ENCODE data around the gene SLC1A5. TPM values are rescaled to one million over a fixed set of nuclear protein-coding genes. Genes with fewer than 3 reads are reported as not detected.

SLC1A5 gene
- total RNA-seq, 1 donor: 354 TPM

DNA sequence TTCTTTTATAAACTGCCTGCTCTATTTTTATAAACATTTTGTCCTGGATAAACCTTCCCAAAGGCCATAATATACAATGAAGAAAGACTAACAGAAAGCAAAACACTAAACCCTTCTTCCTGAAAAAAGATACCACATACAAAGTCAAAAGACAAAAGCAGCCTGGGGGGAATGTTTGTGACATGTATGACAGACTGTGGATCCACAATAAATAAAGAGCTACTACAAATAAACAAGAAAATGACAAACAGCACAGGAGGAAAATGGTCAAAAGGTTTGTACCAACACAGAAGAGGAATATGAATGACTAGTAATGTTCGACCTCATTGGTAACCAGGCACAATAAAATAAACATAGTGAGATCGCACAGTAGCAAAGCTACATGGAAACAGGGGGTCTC lies 42.5 kb upstream of the SLC1A5 start:
- no peak overlapping the region for H3K4me3 ChIP-seq (ENCODE audit: insufficient read depth, low read length)
- H3K27me3 ChIP-seq (ENCODE audit: insufficient read depth, low read length): no peaks in the 10 kb centered on the region
- no peak overlapping the region for H2AFZ ChIP-seq (ENCODE audit: low read length)
- no peak overlapping the region for H3K4me2 ChIP-seq (ENCODE audit: insufficient read depth, low read length)
- DNase-seq (ENCODE audit: insufficient read length, low spot score, missing footprints): no peak
- H3K4me1 ChIP-seq (ENCODE audit: insufficient read depth, low read length): no peaks in the 10 kb centered on the region
- no peaks in the 10 kb centered on the region for H3K9me3 ChIP-seq (ENCODE audit: low read depth, low read length)
- no peaks in the 10 kb centered on the region for H3K79me2 ChIP-seq (ENCODE audit: insufficient read depth, low read length)
- no peaks in the 10 kb centered on the region for H4K20me1 ChIP-seq (ENCODE audit: insufficient read depth, low read length)
- TF ChIP-seq, protein P1, sequence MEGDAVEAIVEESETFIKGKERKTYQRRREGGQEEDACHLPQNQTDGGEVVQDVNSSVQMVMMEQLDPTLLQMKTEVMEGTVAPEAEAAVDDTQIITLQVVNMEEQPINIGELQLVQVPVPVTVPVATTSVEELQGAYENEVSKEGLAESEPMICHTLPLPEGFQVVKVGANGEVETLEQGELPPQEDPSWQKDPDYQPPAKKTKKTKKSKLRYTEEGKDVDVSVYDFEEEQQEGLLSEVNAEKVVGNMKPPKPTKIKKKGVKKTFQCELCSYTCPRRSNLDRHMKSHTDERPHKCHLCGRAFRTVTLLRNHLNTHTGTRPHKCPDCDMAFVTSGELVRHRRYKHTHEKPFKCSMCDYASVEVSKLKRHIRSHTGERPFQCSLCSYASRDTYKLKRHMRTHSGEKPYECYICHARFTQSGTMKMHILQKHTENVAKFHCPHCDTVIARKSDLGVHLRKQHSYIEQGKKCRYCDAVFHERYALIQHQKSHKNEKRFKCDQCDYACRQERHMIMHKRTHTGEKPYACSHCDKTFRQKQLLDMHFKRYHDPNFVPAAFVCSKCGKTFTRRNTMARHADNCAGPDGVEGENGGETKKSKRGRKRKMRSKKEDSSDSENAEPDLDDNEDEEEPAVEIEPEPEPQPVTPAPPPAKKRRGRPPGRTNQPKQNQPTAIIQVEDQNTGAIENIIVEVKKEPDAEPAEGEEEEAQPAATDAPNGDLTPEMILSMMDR (IDR thresholded peaks at IDR 0.05; ENCODE audit: extremely low read depth, low read depth, low read length): no peak
- H3K36me3 ChIP-seq (ENCODE audit: insufficient read depth, low read length): peaks cover 3% of the 10 kb centered on the region
- no peak overlapping the region for H3K27ac ChIP-seq (ENCODE audit: low read depth, low read length)

DNA sequence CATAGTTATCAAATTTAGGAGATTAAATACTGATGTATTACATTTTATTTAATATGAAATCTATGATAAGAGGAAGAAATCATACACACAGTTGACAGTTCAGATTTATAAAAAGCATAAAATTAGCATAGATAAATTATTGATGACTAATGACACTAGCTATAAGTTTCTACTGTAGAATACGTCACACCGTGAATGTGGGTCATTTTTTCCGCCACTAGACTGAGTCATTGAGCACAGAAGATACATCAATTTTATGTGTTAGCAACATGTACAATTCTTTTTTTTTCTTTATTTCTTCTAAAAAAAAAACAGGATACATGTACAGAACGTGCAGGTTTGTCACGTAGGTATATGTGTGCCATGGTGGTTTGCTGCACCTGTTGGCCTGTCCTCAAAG lies 40.1 kb upstream of the SLC1A5 start:
- Histone ChIP-seq H4K20me1 (ENCODE audit: insufficient read depth, low read length) (no peaks in the 10 kb centered on the region), H3K36me3 (ENCODE audit: insufficient read depth, low read length) (no peaks in the 10 kb centered on the region), H3K9me3 (ENCODE audit: low read depth, low read length) (no peaks in the 10 kb centered on the region), H3K79me2 (ENCODE audit: insufficient read depth, low read length) (no peaks in the 10 kb centered on the region), H2AFZ (ENCODE audit: low read length) (no peak overlapping the region), H3K4me3 (ENCODE audit: insufficient read depth, low read length) (no peak overlapping the region), H3K27me3 (ENCODE audit: insufficient read depth, low read length) (no peaks in the 10 kb centered on the region), H3K4me2 (ENCODE audit: insufficient read depth, low read length) (no peak overlapping the region), H3K4me1 (ENCODE audit: insufficient read depth, low read length) (no peaks in the 10 kb centered on the region), H3K27ac (ENCODE audit: low read depth, low read length) (no peak overlapping the region)
- peak; percentile 5 for DNase-seq (ENCODE audit: insufficient read length, low spot score, missing footprints)
- TF ChIP-seq, protein P1 (IDR thresholded peaks at IDR 0.05; ENCODE audit: extremely low read depth, low read depth, low read length): no peak

DNA sequence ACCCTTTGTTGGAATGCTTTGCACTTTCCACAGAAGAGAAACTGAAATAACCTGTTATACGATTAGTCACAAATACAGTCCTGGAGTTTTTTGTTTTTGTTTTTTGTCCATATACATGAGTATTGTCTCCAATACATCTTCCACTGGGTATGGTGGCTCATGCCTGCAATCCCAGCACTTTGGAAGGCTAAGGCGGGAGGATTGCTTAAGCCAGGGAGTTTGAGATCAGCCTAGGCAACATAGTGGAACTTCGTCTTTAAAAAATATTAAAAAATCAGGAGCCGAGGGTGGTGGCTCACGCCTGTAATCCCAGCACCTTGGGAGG lies 37.3 kb upstream of the SLC1A5 start:
- Histone ChIP-seq H3K4me3 (ENCODE audit: insufficient read depth, low read length) (no peak overlapping the region), H3K9me3 (ENCODE audit: low read depth, low read length) (no peaks in the 10 kb centered on the region), H2AFZ (ENCODE audit: low read length) (no peak overlapping the region), H3K79me2 (ENCODE audit: insufficient read depth, low read length) (no peaks in the 10 kb centered on the region), H3K27me3 (ENCODE audit: insufficient read depth, low read length) (no peaks in the 10 kb centered on the region), H3K36me3 (ENCODE audit: insufficient read depth, low read length) (no peaks in the 10 kb centered on the region), H3K4me2 (ENCODE audit: insufficient read depth, low read length) (no peak overlapping the region), H3K4me1 (ENCODE audit: insufficient read depth, low read length) (no peaks in the 10 kb centered on the region), H4K20me1 (ENCODE audit: insufficient read depth, low read length) (no peaks in the 10 kb centered on the region), H3K27ac (ENCODE audit: low read depth, low read length) (no peak overlapping the region)
- TF ChIP-seq, protein P1 (IDR thresholded peaks at IDR 0.05; ENCODE audit: extremely low read depth, low read depth, low read length): no peak
- no peak for DNase-seq (ENCODE audit: insufficient read length, low spot score, missing footprints)

DNA sequence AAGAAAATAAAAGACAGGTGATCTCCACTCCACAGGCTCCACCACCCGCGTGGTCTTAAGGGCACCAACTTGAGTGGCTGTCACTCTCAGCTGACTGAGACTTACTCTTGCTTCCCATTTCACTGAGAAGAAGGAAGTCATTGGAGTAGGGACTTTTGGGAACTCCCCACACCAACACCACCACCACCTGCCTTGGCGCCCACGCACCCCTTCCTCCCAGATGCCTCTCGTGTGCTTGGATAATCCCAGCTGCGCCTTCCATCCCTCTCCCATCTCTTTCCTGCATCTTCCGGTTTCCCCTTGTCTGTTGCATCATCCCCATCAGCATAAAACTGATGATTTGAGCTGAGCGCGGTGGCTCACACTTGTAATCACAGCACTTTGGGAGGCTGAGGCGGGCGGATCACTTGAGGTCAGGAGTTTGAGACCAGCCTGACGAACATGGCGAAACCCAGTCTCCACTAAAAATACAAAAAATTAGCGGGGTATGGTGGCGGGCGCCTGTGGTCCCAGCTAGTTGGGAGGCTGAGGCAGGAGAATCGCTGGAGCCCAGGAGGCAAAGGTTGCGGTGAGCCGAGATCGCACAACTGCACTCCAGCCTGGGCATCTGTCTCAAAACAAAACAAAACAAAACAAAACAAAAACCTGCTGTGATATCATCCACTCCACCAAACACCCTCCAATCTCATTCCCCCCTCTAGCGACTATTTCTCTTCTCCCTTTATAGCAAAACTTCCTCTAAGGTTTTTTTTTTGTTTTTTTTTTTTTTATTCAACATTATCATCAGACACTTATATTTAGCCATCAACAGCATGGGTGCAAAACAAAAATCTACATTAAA lies 36.7 kb upstream of the SLC1A5 start:
- H3K27ac ChIP-seq (ENCODE audit: low read depth, low read length): no peak overlapping the region
- H2AFZ ChIP-seq (ENCODE audit: low read length): no peak overlapping the region
- TF ChIP-seq, protein P1 (IDR thresholded peaks at IDR 0.05; ENCODE audit: extremely low read depth, low read depth, low read length): no peak
- no peaks in the 10 kb centered on the region for H3K79me2 ChIP-seq (ENCODE audit: insufficient read depth, low read length)
- H3K9me3 ChIP-seq (ENCODE audit: low read depth, low read length): no peaks in the 10 kb centered on the region
- H3K36me3 ChIP-seq (ENCODE audit: insufficient read depth, low read length): no peaks in the 10 kb centered on the region
- H3K4me1 ChIP-seq (ENCODE audit: insufficient read depth, low read length): no peaks in the 10 kb centered on the region
- H4K20me1 ChIP-seq (ENCODE audit: insufficient read depth, low read length): no peaks in the 10 kb centered on the region
- DNase-seq (ENCODE audit: insufficient read length, low spot score, missing footprints): peak; percentile 6
- H3K27me3 ChIP-seq (ENCODE audit: insufficient read depth, low read length): no peaks in the 10 kb centered on the region
- H3K4me2 ChIP-seq (ENCODE audit: insufficient read depth, low read length): no peak overlapping the region
- H3K4me3 ChIP-seq (ENCODE audit: insufficient read depth, low read length): no peak overlapping the region

Data from osteoblast (primary cell).